HG02973 (cell line): Measurements from ENCODE around the gene RPL39.
"Not testable (repeated sequence)": the region's sequence is repeated elsewhere in the genome, so short reads cannot be mapped to it uniquely, and the experiment has no call there.

ENCODE experiments used
- ATAC-seq: cut with Tn5 transposase; IDR thresholded peaks from one replicate; pipeline ENCODE4 v1.9.1; 2021; ENCODE audit warnings: moderate library complexity; ENCODE audit not compliant: unreplicated experiment

Gene RPL39

GRCh38 chrX:119791437-119792231, at the start of gene RPL39:
Gene RPL39 (minus strand): TSS chrX:119791630. CDS start chrX:119791576, 54 bp downstream.
- ATAC-seq: peak; percentile 93

GRCh38 chrX:119833905-119834304, 42.5 kb upstream of the RPL39 start:
- ATAC-seq: no peak

DNA sequence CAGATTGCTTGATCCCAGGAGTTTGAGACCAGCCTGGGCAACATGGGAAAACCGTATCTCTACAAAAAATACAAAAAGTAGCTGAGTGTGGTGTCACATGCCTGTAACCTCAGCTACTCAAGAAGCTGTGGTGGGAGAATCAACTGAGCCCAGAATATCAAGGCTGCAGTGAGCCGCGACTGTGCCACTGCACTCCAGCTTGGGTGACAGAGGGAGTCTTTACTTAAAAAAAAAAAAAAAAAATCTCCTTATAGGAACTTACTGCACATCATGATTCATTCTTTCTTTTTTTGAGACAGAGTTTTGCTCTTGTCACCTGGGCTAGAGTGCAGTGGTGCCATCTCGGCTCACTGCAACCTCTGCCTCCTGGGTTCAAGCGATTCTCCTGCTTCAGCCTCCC, 37.0 kb upstream of the RPL39 start:
- ATAC-seq: no peak

DNA sequence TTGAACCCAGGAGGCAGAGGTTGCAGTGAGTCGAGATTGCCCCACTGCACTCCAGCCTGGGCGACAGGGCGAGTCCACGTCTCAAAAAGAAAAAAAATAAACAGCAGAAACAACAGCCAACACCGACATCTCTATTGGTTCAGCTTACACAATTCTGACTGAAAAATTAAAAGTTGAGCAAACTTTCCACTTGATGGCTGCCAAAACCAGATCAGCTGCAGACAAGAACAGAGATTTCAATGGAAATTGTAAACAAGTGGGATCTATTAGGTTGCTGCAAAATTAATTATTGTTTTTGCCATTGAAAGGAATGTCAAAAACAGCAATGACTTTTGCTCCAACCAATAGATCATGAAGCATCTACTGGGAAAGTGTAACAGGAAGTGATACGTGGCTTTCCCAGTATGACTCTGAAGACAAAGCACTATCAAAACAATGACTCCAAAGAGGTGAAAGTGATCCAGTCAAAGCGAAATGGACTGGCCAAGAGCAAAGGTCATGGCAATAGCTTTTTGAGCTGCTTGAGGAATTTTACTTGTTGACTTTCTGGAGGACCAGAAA, 35.0 kb upstream of the RPL39 start:
- no peak for ATAC-seq

- ATAC-seq: not testable (repeated sequence)
These were observed 32.8 kb upstream of the RPL39 start for GRCh38 chrX:119824221-119824620.

DNA sequence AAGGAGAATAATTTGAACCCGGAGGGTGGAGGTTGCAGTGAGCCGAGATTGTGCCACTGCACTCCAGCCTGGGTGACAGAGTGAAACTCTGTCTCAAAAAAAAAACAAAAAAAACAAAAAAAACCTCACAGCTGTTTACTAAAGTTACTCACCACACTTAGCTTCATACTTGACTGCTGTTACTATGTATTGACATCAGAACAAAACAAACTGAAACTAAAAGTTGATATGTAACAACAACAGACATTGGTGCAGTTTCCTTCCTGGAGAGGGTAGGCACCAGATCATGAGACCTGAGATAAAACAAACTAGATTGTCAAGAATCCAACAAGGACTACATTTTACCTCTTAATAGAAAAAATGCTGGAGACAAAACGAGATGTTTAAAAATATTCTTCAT, 30.3 kb upstream of the RPL39 start:
- ATAC-seq: peak; percentile 94

GRCh38 chrX:119817130-119817690, 25.8 kb upstream of the RPL39 start:
- no peak for ATAC-seq

DNA sequence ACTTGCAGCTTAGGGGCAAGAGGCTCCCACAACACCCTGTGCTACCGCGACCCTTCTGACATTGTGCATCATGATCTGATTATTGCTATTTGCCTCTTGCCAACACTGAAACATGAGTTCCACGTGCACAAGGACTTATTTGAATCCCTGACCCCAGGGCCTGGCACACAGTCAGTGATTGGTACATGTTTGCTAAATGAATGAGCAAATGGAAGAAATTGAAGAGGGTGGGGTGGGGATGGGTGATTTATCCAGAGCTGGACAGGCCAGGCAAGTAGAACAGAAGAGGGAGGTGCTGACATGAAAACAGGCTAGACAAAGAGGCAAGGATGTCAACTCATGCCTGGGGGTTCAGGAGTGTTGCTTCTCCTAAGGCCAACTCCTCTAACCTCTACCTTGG, 24.9 kb upstream of the RPL39 start:
- no peak for ATAC-seq

DNA sequence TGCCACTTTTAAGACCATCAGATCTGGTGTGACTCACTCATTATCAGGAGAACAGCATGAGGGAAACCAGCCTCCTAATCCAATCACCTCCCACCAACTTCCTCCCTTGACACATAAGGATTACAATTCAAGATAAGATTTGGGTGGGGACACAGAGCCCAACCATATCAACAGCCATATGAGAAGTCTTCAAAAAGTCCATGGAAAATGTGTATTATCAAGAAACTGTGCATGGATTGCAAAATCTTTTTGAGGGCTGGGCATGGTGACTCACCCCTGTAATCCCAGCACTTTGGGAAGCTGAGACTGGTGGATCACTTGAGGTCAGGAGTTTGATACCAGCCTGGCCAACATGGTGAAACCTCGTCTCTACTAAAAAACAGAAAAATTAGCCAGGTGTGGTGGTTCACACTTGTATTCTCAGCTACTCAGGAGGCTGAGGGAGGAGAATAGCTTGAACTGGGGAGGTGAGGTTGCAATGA, 17.8 kb upstream of the RPL39 start:
- no peak for ATAC-seq

DNA sequence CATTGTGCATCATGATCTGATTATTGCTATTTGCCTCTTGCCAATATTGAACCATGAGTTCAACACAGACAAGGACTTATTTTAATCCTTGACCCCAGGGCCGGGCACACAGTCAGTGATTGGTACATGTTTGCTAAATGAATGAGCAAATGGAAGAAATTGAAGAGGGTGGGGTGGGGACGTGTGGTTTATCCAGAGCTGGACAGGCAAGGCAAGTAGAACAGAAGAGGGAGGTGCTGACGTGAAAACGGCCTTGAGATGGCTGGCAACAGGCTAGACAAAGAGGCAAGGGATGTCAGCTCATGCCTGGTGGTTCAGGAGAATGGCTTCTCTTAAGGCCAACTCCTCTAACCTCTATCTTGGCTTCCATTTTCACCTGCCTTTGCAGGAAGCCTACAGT, 17.0 kb upstream of the RPL39 start:
- not testable (repeated sequence) for ATAC-seq

DNA sequence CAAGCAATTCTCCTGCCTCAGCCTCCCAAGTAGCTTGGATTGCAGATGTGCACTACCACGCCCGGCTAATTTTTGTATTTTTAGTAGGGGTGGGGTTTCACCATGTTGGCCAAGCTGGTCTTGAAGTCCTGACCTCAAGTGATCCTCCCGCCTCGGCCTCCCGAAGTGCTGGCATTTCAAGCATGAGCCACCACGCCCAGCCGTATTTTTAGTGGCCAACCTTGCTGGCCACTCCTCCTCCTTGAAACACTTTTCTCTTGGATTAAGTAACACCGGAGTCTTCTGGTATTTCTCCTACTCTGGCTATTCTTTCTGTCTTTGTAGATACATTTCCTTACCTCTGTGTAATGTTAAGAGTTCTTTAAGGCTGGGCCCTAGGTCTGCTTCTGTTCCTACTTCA, 11.1 kb upstream of the RPL39 start:
- no peak for ATAC-seq

DNA sequence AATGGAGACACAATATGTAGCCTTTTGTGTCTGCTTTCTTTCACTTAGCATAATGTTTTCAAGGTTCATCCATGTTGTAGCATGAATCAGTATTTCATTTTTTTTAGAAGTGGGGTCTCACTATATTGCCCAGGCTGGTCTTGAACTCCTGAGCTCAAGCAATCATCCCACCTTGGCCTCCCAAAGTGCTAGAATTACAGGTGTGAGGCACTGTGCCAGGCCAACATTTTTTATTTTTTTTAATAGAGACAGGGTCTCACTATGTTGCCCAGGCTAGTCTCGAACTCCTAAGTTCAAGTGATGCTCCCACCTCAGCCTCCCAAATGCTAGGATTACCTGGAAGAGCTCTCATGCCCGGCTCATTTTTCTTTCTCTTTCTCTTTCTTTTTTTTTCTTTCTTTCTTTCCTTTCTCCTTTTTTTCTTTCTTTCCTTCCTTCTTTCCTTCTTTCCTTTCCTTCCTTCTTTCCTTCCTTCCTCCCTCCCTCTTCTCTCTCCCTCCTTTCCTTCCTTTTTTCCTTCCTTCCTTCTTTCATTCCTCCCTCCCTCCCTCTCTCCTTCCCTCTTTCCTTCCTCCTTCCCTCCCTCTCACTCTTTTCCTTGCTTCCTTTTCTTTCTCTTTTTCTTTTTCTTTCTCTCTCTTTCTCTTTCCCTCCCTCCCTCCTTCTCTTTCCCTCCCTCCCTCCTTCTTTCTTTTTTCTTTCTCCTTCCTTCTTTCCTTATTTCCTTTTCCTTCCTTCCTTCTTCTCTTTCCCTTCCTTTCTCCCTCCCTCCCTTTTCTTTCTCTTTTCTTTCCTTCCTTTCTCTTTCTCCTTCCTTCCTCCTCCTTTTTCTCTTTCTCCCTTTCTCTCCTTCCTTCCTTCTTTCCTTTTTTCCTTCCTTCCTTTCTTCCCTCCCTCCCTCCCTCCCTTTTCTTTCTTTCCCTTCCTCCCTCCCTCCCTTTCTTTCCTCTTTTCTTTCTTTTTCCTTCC, 10.1 kb upstream of the RPL39 start:
- ATAC-seq: no peak

DNA sequence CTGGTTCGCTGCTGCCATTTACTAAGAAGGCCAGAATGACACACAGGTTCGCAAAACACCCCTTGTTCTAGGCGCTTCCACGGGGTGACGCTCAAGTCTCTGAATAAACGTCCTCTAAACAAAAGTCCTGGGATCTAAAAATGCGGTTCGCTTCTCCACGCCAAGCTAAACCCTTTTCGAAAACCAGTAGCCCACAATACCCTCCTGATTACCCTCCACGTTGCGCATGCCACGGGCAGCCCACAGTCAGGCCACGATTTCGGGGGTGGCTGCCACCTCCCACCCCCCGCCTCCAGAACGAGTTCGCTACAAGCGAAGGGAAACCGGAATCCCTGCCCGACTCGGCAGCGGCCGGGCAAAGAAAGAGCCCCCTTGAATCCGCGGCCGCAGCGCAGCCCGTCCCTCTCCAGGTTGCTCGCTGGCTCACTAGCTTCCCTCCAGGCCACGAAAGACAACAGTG, 423 bp downstream of the RPL39 start:
- ATAC-seq: peak; percentile 3

DNA sequence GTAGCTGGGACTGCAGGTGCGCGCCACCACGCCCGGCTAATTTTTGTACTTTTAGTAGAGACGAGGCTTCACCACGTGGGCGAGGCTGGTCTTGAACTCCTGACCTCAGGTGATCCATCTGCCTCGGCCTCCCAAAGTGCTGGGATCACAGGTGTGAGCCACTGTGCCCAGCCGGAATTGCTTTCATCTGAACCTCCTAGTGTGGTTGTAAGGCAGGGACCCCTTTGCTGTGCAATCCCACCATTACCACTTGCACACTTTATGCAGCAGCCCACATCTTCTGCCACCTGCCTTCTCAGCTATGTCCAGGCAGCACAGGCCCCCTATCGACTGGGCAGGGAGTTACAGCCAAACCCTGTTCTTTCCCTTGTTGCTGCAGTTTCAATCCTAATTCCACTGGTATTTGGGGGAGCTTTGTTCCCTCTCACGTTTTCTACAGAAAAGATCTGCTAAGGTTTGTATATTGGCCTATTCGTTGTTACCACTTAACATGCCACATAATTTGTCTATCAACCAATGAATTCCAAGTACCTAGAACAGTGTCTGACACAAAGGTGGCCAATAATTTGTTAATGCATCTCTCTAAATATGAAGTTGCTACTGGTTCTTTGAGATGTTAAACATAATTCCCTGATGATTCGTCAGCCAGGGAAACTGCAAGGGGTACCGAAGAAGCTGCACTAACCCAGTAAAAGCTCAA, 6.5 kb downstream of the RPL39 start:
- ATAC-seq: no peak

DNA sequence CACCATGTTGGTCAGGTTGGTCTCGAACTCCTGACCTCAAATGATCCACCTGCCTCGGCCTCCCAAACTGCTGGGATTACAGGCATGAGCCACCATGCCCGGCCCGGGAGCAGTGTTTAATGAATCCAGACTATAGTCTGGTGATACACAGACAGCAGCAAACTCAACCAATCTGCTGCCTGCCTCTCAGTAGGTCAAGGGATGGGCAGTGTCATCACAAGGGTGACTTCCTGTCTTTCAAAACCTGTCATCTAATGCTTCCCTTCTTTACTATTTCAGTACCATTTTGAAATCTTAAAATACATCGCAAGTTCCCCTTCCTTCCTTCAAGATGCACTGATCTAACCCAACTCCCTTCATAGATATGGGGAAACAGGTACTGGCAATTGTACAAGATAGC, 8.4 kb downstream of the RPL39 start:
- ATAC-seq: no peak

DNA sequence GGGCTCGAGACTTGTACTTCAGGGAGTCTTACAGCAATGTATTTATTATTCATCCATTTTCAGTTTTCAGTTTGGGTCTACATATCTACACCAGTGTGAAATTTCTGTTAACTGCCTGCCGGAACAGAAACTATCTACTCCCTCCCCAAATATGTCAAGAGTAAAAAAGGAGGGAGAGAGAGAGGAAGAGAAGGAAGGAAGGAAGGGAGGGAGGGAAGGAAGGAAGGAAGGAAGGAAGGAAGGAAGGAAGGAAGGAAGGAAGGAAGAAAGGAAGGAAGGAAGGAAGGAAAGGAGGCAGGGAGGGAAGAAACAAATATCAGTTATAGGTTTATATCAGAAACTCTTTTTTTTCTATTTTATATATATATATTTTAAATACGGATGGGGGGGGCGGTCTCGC, 12.6 kb downstream of the RPL39 start:
- ATAC-seq: no peak

DNA sequence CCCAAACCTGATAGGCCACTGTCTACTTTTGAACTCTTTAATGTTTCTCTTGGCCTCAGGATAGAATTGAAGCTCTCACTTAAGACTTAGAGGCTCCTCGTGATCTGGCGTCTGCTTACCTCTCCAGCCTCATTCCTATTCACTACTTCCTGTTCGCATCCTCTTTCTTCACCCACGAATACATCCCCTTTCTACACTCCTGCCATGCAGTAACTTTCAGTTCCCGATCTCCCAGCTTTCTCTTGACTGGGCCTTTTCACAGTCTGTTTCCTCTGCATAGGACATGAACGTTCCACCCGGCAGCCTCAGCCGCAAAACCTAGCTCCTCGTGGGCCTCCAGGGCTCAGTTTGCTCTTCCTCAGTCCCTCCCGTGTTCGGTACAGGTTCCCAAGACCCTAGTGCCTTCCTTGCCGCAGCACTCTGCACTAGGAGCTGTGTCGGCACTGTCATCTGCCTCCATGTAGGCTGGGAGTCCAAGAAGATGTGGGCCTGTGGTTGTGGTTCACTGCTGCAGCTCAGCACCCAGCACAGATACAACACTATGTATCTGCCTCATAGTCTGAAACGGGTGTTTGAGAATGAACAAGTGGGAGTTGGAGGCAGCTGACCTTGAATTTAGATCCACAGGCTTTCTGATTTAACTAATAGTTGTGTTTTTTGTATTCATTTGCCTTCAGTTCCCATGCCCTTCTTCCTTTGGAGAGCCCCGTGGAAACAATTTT, 15.8 kb downstream of the RPL39 start:
- ATAC-seq: no peak

DNA sequence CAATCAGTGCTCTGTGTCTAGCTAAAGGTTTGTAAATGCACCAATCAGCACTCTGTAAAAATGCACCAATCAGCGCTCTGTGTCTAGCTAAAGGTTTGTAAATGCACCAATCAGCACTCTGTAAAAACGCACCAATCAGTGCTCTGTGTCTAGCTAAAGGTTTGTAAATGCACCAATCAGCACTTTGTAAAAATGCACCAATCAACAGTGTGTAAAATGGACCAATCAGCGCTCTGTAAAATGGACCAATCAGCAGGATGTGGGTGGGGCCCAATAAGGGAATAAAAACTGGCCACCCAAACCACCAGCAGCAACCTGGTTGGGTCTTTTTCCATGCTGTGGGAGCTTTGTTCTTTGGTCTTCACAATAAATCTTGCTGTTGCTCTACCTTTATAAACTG, 22.0 kb downstream of the RPL39 start:
- not testable (repeated sequence) for ATAC-seq

DNA sequence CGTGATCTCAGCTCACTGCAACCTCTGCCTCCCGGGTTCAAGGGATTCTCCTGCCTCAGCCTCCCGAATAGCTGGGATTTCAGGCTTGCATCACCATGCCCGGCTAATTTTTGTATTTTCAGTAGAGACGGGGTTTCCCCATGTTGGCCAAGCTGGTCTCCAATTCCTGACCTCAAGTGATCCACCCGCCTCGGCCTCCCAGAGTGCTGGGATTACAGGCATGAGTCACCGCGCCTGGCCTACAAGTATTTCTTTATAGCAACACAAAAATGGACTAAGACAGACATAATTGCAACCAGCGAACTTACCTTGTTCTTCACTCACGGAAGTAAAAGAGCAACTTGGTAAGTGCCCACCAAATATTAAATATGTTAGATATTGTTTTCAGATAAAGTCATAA, 23.0 kb downstream of the RPL39 start:
- not testable (repeated sequence) for ATAC-seq
